Cardiac fibroblast (primary cell): ENCODE measurements around the gene CCS.

Experiments used
- DNase-seq, 2 donors: peaks; one replicate each; pipeline versions ENCODE4 v3.0.0 to v3.0.0-alpha.2; 2010; ENCODE audit warnings: low read depth in 2 of 2
- H3K4me3 ChIP-seq, 2 donors: replicated peaks in 1 of 2; 1 replicate in 1 of 2; 2 replicates in 1 of 2; pipeline ENCODE4 v1.5.1; 2011; ENCODE audit warnings: low read depth in 2 of 2, low read length in 2 of 2, mild to moderate bottlenecking in 2 of 2, moderate library complexity in 1 of 2
- CTCF ChIP-seq: IDR thresholded peaks from one replicate; pipeline ENCODE4 v1.5.1; 2011; ENCODE audit warnings: low read depth, mild to moderate bottlenecking, low read length, inconsistent platforms

Gene CCS

GRCh38 chr11:66646828-66647227, 53.8 kb downstream of the CCS start:
- no peak overlapping the region for H3K4me3 ChIP-seq
- no peak for DNase-seq
- no peak for TF ChIP-seq CTCF

GRCh38 chr11:66649903-66650302, 56.9 kb downstream of the CCS start:
- no peak for TF ChIP-seq CTCF

GRCh38 chr11:66651016-66651415, 58.0 kb downstream of the CCS start:
- DNase-seq, result peak in 1 of 2 donors; percentile 30
- no peak for TF ChIP-seq CTCF
- no peak overlapping the region for H3K4me3 ChIP-seq

More at GRCh38 chr11:66649903-66650302, 56.9 kb downstream of the CCS start:
- DNase-seq, result no peak
- no peak overlapping the region for H3K4me3 ChIP-seq

GRCh38 chr11:66652651-66653050, 59.7 kb downstream of the CCS start:
- H3K4me3 ChIP-seq, result no peak overlapping the region
- DNase-seq, result no peak
- no peak for TF ChIP-seq CTCF

GRCh38 chr11:66653123-66653522, 60.1 kb downstream of the CCS start:
- no peak for DNase-seq
- H3K4me3 ChIP-seq, result no peak overlapping the region
- TF ChIP-seq CTCF, result no peak
